ENCODE results near the gene SFR1.

- TF ChIP-seq POLR2AphosphoS5 (IDR thresholded peaks at IDR 0.05; ENCODE audit: low read depth) (peak; percentile 94), CTCF (IDR thresholded peaks at IDR 0.05; ENCODE audit: insufficient read depth, low read length) (peak; percentile 22), GABPA (IDR thresholded peaks at IDR 0.05; ENCODE audit: low read depth) (no peak), REST (IDR thresholded peaks at IDR 0.05; ENCODE audit: insufficient replicate concordance, low read depth) (peak; percentile 71)
Observed at GRCh38 chr10:104121485-104122224, at the start of gene SFR1.
